SKM-1 (cell line): ENCODE measurements around the gene CCNB2.

Experiments
- DNase-seq: peaks from one replicate; lab custom pipeline; 2025; ENCODE audit not compliant: unreplicated experiment; lab: John Stamatoyannopoulos, UW

Gene CCNB2

GRCh38 chr15:59165726-59166125, 60.8 kb downstream of the CCNB2 start:
- no peak for DNase-seq

DNA sequence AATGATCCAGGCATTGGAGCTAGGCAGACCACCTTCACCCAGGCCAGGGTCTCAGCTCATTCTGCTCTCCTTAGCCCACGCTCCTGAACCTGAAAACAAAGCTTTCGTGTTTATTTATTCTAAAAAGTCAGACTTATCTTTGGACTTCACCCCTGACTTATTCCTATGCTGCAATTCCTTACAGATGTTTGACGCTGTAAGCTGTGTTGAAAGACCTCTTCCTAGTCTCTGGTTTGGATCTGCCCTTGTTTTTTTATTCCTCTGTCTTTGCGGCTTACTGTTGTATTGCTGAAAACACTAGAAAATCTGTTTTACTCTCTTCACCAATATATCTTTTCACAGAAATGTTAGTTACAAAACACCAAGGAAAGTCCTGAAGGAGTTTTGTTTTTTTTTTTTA, 61.2 kb downstream of the CCNB2 start:
- no peak for DNase-seq

GRCh38 chr15:59166601-59167265, 61.8 kb downstream of the CCNB2 start:
- DNase-seq = no peak

DNA sequence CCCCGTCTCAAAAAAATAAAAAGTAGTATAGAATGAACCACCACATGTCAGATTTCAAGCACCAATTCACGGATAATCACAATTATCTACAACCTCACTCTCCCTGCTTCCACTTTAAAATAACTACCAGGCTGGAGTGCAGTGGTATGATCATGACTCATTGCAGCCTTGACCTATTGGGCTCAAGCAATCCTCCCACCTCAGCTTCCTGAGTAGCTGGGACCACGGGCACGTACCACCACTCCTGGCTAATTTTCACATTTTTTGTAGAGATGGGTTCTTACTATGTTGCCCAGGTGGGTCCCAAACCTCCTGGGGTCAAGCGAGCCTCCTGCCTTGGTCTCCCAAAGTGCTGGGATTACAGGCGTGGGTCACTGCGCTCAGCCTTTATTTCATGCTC, 63.6 kb downstream of the CCNB2 start:
- DNase-seq = no peak

- DNase-seq = no peak
Measured at GRCh38 chr15:59169251-59169708, 64.3 kb downstream of the CCNB2 start.

- no peak for DNase-seq
Measured at GRCh38 chr15:59170295-59171066, 65.5 kb downstream of the CCNB2 start.

GRCh38 chr15:59171067-59171397, 66.1 kb downstream of the CCNB2 start:
- DNase-seq = no peak

DNA sequence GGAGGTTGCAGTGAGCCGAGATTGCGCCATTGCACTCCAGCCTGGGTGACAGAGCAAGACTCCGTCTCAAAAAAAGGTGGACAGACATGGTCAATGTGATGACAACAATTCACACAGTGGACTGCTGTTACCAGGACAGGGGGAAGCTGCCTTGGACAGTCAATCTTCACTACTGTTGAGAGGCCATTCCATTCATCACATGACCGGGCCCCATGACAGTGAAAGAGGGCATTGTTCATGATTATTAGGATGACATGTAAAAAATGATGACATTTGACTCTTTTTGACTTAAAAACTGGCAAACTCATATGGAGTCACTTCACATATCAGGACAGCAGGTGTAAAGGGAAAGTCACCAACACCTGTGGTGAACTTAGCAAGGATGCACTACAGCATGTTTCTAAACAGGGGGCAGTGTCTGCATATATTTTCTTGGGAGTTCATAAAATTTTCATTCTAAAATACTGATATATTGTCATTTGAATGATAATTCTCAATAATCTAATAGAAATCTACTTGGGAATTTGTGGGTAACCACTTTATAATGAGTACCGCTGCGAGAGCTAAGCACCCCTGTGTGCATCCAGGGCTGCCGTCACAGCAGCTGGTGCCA, 67.4 kb downstream of the CCNB2 start:
- no peak for DNase-seq

DNA sequence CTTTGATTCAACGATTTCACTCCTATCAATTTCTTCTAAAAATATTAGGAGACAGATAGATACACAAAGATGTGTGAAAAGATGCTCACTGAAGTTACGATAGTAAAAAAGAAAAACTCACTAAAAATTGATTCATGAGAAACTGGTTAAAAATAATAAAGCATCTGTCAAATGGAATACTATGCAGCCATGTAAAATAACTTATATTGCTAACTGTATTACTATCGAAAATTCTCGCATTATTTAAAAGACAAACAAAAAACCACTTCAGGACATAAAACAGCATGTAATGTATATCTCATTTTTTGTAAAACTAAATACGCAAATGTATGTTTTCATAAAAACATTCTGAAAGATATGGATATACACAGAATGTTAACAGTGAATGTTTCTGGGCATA, 68.2 kb downstream of the CCNB2 start:
- no peak for DNase-seq

GRCh38 chr15:59174151-59174834, 69.3 kb downstream of the CCNB2 start:
- no peak for DNase-seq
